Measurements from ENCODE around the gene GNA14.
"Not testable (repeated sequence)": the region's sequence is repeated elsewhere in the genome, so short reads cannot be mapped to it uniquely, and the experiment has no call there.

GNA14 gene

DNA sequence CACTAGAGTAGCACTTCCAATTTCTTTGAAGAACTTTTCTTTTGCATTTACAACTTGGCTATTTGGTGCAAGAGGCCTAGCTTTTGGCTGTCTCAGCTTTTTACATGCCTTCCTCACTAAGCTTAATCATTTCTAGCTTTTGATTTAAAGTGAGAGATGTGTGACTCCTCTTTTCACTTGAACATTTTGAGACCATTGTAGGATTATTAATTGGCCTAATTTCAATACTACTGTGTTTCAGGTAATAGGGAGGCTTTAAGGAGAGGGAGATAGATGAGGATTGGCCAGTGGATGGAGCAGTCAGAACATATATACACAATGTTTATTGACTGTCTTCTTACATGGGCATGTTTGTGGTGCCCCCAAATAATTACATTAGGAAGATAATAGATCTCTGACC, 161.7 kb downstream of the GNA14 start:
- DNase-seq, result no peak

DNA sequence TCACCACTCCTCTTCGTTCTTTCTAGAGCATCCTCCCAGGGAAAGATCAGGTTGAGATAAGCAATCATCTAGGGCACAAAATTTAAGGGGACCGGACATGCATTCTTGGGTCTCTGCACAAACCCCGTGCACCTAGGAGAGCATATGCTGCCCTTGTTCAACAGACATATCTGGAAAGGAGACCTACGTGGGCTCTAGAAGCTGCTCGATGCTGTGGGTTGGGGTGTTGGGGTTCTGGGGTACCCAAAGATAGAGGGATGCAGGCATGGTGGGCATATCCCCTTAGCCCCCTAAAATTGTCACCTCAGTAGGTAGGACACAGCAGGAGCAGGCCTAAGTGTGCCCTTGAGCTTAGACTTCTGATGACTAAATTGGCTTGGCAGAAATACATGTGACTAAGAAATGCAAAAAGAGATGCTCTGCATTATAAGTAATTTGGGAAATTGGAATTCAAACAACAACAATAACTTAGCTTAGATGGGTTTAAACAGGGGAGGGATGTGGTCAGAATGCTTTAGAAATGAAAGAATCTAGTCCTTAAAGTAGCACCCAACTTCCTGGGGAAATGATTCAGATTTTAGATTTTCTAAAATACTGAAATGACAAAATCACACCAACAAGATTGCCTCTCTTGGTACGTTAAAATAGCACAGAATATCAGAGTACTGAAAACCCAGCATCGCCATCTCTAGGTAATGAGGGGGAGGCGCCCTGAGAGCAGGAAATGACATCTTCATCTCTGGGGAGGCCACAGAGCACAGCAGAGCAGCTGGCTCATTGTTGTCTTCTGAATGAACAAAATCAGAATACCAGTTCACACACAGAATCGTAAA, 172.3 kb downstream of the GNA14 start:
- peak; percentile 77 for DNase-seq

DNA sequence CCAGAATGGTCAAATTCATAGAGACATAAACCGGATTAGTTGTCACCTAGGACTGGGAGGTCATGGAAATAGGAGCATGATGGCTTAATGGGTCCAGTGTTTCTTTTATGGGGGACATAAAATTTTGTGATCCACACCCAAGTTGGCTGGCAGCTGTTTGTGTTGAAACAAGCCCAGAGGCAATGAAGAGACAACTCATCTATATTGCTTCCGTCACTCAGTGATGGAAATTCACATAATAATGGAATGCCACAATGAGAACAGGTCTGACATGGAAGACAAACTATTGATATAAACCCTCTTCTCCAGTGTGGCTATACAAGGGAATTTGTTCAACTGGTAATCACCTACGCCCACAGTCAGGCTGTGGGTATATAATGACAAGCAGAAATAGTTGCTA, 173.2 kb downstream of the GNA14 start:
- DNase-seq, result no peak

DNA sequence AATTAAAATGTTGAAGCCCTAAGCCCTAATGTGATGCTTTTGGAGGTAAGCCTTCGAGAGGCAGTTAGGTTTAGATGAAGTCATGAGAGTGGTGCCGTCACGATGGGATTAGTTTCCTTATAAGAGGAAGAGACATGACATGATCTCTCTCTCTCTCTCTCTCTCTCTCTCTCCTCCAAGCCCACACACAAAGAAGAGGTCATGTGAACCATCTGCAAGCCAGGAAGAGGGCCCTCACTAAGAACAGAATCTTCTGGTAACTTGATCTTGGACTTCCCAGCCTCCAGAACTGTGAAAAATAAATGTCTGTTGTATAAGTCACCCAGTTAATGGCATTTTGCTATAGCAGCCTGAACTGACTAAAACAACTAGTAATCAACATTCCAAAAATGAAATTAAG, 175.5 kb downstream of the GNA14 start:
- DNase-seq, result no peak

DNA sequence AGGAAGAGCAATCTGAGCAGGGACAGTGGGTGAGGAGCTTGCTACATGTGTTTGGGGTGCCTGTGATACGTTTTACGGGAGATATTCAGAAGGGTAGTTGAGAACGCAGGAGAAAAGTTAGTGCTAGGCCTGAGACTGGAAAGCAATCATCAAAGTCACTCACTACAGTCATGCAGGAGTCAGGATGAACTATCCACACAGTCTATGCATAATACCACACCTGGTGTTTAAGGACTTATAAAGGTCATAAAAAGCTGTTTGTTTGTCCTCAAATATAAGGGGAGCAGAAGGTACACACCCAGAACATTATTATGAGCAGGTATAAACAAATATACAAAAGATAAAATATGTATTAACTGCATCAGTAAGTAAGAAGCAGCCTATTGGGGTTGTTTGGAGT, 176.6 kb downstream of the GNA14 start:
- DNase-seq, result no peak

DNA sequence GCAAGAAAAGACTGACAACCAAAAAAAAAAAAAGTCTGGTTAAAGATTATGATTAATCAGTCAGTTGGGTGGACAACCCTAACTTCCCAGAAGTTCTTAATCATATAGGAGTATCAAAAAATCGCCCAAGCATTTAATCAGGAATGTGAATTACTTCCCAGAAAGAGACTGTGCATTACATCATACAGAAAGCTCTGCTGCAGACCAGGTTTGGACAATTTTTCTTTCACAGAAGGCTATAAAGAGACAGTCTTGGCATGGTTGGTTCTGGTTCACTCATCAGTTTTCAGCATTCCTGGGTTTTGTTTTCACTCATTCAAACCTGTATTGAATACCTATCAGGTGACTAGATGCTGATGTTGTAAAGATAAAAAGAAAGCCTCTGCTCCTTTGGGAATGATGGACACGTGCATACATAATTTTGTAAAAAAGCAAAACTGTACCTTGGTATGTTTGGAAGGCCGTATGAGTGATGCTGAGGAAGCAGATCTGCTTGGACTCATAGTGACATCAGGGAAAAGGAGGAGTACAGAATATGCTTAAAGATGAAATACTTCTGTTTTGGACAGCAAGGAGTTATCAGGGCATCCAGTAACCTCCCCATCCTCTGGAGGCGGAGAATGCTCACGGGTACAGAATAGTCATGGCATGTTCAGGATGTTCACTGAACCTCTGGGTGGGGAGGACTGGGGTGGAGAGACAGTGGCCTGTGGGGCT, 178.4 kb downstream of the GNA14 start:
- DNase-seq, result no peak

DNA sequence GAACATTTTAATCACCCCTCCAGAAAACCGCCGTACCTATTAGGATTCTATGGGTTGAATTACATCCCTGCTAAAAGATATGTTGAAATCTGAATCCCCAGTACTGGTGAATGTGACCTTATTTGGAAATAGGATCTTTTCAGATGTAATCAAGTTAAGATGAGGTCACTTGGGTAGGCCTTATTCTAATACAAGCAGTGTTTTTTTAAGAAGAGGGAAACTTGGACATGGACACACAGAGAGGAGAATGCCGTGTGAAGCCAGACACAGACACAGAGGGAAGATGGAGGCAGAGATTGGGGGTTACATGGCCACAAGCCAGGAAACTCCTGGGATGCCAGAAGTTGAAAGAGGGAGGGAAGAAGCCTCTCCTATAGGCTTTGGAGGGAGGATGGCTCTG, 183.5 kb downstream of the GNA14 start:
- DNase-seq, result no peak

DNA sequence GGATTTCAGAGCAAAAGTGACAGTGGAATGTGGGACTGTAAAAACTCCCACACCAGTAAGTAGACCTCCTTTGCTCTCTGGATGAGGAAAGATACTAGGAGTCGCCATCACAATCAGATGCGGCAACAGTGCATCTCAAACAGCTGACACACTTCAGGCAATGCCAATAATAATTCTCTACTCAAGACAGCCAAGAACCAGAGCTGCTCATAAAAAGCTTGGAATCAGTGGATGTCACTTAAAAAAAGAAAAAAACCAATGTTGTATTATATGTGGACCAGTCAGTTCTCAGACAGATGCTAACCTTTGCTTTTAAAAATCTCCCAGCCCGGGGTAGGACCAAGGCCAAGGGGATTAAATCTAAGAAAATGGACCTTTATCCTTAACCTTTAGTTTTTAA, 185.0 kb downstream of the GNA14 start:
- no peak for DNase-seq

DNA sequence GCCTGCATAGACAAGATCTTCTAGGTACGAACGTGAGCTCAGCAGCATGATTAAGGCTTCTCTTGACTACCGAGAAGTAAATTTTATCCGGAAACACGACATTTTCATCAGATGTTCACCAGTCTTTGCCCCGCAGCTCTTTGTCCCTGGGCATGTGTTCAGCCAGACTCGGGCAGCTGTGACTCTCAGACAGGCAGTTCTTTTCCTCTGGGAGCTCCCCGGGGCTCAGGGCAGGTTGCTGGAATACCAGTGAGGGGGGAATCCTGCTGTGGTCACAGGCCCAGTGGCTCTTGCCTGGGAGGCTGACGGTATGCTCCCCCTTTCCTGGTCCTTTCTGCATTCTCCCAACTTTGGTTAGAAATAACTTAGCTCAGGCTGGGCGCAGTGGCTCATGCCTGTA, 186.1 kb downstream of the GNA14 start:
- no peak for DNase-seq

DNA sequence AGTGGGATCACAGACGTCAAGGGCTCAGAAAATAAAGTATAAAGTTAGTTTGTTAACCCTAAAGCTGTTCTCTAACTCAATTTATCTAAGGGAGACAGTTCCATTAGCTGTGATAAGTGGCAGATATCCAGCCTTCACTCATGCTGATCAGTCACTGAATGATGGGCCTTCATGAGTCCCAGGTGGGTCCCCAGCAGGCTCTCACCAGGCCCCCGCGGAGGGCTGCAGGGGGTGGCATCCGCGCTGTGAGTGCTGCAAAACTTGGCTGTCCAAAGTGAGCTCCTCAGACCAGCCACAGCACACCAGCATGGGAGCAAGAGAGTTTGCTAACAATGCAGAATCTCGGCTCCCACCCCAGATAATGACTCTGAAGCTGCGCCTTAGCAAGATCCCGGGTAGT, 187.2 kb downstream of the GNA14 start:
- no peak for DNase-seq

DNA sequence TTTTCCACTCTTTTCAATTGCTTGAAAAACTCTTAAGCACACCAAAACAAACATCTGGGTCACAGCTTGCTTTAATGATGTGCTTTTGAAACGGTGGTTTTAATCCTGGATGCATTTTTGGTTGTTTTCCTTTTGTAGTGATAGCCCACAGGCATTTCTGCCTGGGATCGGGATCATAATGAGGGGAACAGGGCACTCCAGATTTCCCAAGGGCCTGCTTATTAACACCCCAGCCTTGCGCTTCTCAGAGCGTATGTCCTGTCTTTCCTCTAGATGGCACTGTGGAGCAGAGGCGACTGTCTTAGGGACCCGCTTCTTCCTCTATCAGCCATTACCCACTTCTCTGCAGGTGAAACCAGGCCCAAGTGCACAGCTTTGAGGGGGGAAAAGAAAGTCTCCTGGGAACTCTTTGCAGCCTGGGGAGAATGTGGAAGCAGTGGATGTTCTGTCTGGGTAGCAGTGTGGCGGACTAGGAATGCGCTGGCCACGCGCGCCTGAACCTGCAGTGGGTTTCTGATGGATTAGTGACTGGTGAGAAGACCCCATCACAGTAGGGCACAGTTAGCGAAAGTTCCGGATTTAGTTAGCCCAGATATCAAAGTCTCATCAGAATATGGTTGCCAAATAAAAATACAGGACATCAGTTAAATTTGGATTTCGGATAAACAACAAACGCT, 190.1 kb downstream of the GNA14 start:
- DNase-seq, result peak; percentile 58

DNA sequence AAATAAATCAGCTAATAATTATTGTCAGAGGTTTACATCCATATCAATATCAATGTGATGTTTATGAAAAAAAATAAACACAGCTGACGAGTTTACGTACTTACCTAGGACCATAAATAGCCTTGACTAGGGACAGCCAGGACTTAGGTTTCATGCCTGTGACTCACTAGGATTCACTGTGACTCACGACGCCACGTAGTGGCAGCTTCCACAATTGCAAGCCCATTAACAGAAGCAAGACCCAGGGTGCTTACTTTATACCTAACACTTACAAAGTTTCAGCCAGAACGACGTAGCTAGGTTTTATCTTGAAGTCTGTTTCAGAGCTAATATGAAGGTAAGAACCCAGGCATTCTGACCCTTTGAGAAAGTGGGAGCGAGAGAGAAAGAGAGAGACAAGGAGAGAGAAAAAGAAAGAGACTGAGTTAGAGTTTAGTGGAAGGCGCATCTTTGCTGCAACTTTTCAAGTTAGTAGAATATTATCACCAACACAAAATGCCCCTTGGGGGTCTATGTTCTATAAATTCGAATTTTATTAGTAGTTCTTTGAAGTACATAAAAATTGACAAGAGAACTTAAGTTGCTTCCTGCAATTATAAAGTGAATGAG, 191.2 kb downstream of the GNA14 start:
- DNase-seq, result peak; percentile 33

DNA sequence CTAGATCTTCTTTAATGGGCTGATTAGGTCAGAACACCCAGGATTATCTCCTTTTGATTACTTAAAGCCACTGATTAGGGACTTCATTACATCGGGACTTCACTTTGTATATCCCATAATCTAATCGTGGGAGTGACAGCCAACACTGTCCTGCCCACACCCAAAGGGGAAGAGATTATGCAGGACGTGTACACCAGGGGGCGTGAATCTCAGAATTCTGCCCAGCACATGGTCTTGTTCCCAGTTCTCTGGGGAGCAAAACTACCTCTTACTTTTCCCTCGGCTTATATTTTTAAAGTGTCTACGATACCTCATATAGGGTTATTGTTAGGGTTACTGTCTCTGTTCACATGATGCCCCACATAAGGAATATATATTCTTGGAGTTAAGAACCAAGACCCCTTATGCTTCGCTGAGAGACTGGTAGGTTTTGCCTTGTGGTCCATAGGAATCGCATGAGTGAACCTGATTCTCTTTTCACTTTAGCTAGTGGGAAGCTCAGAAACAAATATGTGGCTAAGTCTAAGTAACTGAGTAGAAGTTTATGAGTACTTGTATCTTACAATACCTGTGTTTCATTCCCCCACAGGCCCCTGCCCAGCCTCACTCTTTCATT, 192.7 kb downstream of the GNA14 start:
- no peak for DNase-seq

DNA sequence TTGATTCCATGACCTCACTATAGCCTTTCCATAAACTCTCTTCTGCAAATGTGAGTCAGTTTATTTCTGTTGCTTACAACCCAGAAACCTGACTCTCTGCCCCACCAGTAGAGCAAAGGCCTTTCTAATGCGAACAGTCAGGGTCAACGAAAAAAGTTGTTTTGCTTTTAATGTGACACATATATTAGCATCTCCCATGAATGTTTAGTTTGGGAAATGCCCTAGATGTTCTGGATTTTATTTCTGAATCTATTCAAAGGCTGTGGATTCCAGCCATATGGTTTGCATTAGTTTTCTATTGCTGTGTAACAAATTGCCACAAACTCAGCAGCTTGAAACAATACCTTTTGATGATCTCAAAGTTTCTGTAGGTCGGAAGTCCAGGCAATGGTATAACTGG, 193.5 kb downstream of the GNA14 start:
- DNase-seq, result no peak

DNA sequence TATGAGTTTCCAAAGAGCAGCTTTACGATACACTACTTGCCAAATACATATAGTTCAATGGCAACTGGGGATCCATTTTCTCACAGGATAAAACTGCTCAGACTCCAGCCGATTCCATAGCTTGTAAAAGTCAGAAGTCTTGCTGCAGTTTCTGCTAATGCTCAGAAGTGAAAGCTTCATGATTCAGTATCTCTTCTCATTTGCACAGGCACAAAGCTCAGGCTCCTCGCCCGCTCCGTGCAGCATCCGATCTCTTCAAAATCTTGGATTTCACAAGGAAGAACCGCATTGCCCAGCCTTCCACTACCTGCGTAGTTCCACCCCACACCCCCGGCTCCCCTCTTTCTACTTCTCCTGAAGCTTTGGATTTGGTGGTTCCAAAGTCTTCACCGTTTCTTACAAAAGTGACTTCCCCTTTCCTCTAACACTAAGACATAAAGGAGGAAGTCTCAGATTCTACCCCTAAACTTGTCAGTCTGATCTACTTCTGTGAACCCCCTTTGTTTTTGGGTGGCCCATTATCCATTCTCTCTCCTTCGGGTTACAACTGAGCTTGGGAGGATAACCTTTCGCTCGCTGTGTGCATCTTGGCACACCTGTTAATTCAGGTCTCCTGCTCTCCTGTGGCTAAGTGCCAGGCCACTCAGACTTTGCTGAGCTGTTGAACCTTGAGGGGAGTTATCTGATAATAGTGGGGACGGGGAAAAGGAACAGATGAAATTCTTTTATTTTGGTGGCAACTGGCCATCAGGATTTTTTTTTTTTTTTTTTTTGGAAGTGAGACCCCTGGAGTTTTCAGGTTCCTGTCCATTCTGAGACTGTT, 194.1 kb downstream of the GNA14 start:
- no peak for DNase-seq

DNA sequence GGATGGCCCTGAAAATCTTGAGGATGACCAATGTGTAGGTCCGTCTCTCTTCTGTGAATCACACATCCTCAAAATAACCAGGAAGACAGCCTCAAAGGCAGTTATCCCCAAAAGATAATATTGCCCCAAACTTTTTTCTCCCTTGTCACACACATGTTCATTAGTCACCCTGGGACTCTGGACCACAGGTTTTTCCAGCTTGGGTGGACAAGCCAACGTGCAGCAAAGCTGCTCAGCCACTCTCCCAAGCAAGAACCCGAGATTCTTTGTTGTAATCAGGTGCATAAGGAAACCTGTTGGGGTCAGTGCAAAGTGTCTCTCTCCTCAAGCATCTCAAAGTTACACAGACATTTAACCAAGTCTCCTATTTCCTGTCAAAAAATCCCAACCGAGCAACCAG, 196.6 kb downstream of the GNA14 start:
- no peak for DNase-seq

DNA sequence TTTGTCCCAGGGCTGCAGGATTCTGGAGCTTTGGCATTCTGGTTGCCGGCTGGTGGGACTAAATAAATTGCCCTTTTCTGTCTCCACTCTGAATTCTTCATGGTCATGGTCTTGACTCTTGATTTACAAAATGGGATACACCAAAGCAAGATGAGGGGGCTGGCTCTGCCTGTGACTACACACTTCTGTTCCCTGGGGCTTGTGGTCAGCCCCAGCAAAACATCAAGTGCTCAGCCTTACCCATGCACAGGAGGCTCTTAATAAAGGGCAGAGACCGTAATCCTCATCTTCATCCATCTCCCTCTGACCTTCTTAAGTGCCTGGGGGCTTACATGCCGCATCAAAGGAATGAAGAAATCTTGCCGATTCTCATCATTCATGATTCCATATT, 198.0 kb downstream of the GNA14 start:
- no peak for DNase-seq

DNA sequence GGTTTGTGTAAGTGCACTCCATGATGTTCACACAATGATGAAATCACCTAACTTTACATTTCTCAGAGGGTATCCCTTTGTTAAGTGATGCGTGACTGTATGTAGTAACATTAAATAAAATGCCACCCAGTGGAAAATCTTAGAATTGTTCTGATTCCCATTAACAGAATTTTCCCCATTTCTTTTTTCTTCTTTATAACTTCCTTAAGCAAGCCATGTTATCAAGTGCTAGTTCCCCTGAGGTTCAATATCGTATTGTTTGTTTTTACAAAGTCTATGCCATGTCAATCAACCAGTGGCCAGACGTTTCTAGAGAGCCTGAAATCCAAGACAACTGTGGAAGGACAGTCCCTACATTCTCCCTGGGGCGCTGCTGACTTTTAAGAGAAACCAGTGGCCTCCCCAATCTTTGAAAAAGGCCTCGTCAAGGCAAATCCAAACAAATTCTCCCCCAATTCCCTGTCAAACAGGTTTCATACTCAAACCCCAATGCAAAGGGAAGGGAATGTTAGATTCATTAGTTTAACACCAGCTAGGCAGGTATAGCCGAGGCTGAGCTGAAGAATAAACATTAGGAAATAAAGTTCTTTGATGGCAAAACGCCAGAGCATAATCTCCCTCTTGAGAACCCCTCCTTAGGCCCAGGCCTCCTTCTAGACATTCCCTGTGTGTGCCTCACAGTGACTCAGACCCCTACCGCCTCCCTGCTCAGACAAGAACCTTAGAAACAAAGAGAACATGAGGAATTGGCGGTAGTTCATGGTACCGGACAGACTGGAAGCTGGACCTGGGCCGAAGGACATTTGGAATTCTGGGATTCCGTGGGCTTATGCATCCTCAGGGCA, 198.7 kb downstream of the GNA14 start:
- no peak for DNase-seq

DNA sequence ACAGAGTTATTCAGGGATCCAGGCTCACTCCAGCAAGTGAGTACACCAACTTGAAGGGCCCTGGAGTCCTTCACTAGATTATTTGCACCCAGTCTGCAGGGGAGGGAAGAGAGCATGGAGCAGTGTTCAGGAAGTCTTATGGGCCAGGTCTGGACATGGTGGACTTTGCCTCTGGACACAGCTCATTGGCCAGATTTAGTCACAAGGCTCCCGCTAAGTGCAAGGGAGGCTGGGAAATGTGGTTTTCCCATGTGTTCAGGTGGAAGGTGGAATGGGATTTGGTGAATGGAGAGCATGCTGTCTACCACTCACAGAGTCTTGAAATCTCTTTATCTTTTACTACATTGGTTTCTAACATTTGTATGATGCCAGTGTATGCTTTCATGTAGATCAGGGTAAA, 200.5 kb downstream of the GNA14 start:
- DNase-seq, result no peak

DNA sequence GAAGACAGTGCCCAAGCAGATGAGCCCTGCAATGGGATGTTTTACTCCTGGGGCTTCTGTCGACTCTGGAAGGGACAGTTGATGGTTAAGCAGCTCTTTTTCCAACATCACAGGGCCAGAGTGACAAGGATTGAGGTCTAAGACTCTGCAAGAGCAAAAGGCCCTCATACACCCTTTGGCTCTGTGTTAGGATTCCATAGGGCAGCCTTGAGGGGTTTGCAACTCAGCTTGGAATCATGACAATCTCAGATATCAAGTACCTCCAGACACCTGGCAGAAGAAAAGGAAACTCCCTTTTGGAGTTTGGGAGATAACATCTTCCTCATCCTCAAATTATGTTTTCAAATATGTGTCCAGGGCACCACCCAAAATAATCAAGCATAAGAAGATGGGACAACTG, 205.7 kb downstream of the GNA14 start:
- no peak for DNase-seq

DNA sequence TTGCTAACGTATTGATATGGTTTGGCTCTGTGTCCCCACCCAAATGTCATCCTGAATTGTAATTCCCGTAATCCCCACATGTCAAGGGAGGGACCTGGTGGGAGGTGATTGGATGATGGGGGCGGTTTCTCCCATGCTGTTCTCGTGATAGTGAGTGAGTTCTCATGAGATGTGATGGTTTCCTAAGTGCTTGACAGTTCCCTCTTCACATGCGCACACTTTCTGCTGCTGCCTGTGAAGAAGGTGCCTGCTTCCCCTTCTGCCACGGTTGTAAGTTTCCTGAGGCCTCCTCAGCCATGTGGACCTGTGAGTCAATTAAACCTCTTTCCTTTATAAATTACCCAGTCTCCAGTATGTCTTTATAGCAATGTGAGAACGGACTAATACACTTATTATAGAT, 207.0 kb downstream of the GNA14 start:
- DNase-seq, result not testable (repeated sequence)

Data from NCI-H1436 treated with DMSO at 0.1 percent for 48 hours (cell line).